GM19025 (cell line): Measurements from ENCODE around the gene ACRBP.
"Not testable (repeated sequence)": the region's sequence is repeated elsewhere in the genome, so short reads cannot be mapped to it uniquely, and the experiment has no call there.

Source experiments
- ATAC-seq: cut with Tn5 transposase; IDR thresholded peaks from one replicate; pipeline ENCODE4 v1.9.1; 2021; ENCODE audit warnings: mild to moderate bottlenecking, low read depth, moderate library complexity; ENCODE audit not compliant: unreplicated experiment

Gene ACRBP

GRCh38 chr12:6618483-6619225 is 28.6 kb downstream of the ACRBP start:
- ATAC-seq, result no peak

DNA sequence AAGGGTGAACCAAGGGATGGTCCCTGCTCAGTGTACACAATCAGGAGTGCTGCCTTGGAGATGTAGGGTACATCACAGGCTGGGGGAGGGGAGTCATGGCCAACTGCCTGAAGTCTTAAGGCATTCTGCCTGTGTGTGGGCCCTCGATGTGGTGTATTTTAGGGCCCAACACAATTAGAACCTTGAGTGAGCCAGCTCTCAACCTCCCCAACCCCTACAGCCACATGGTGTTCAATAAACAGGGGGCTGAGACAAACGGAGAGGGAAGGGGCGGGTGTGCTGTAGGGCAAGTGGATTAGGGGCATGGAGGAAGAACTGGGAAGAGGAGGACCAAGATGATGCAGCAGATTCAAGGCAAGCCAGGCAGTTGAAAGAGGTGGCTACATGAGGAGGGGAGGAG is 31.4 kb downstream of the ACRBP start:
- ATAC-seq, result no peak

GRCh38 chr12:6614513-6615172 is 32.6 kb downstream of the ACRBP start:
- no peak for ATAC-seq

DNA sequence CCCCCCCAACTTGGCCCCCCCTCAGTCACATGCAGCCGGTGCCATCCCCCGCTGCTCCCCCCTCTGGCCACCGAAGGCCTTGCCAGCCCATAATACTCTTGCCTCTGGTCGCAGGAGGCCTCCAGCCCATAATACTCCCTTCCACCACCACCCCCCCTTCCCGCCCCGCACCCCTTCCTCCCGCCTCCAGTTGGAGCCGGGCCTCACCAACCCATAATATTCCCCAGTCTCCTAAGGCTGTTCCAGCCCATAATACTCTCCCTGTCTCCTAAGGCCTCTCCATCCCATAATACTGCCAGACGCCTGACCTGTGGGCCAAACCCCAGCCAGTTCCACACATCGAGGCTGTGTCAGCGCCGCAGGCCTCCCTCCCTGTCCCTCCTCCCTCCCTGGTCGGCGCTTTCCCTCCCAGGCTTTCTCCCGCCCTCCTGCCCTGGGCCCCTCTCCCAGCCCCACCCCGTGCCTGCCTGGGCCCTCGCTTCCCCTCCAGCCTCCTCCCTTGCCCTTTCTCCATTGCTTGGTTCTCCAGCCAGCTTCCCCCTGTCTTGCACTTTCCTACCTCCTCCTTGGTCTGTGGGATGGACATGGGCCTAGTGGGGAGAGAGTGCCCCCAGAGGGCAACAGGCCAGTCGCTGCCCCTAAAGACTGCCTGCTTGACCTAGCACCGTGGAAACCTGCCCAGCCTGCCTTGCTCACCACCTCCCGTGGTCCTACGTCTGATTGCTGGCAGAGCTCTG is 33.3 kb downstream of the ACRBP start:
- ATAC-seq, result no peak

DNA sequence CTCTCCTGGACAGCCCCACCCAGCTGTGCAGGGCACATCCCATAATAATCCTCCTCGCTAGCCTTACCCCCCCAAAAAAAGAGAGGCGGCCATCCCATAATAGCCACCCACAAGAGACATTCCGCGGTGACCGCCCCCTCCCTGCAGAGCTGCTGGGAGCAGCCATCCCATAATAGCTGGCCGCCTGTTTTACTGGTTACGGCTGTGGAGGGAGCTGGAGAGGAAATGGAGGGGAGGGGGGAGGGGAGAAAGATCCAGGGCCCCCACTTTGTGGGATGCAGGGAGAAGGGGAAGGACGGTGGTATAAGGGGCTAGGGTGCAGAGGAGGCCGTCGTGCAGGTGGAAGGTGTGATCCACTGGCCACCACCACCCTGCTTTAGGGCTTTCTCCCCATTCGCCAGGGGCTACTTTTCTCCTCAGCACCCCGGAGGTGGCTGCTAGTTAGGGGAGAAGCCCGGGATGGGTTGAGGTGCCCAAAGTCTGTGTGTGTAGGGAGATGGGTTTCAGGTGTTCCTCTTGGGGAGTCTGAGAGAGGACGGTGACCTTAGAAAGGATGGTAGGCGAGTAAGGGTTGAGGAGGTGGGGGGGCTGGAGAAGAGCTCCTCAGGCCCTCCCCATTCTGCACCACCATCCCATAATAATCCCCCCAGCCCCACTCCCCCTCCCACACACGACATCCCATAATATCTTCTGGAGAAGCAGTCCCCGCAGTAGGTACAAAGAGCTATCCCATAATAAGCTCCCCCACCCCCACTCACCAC is 34.0 kb downstream of the ACRBP start:
- no peak for ATAC-seq

DNA sequence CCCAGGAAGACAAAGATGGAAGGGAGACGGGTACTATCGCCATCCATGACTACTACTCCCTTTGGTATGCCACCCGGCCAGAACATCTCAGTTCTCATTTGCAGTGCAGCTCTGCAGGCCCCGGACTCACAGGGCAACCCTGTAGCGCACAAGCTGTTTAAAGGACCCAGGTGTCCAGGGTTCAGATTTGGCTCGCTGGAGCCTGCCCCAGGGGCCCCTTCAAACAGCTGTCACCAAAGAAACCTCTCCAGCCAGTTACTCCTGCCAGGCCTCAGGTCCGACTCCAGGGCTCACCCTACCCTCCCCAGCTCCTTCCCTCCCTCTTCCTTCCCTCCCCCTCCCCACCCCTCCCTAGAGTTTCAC is 34.6 kb downstream of the ACRBP start:
- no peak for ATAC-seq

DNA sequence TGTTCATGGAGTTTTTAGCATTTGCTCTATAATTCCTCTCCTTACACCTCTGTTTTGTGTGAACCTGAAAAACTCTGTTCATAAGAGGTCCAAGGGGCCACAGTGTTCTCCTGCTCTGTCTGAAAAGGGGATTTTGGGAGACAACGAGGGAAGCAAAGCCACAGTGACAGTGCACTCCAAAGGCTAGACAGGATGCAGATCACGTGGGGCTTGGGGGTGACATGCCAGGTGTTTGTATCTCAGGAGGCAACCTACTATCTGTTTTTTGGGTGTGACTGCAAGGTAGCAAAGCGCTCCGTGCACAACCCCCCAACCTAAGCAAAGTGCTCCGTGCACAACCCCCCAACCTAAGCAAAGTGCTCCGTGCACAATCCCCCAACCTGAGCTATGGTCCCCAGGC is 35.0 kb downstream of the ACRBP start:
- no peak for ATAC-seq

- ATAC-seq, result no peak
Measured at GRCh38 chr12:6608592-6609281, 38.5 kb downstream of the ACRBP start.

GRCh38 chr12:6607751-6608591 is 39.3 kb downstream of the ACRBP start:
- ATAC-seq, result no peak

- ATAC-seq, result no peak
Measured at GRCh38 chr12:6606331-6607131, 40.7 kb downstream of the ACRBP start.

DNA sequence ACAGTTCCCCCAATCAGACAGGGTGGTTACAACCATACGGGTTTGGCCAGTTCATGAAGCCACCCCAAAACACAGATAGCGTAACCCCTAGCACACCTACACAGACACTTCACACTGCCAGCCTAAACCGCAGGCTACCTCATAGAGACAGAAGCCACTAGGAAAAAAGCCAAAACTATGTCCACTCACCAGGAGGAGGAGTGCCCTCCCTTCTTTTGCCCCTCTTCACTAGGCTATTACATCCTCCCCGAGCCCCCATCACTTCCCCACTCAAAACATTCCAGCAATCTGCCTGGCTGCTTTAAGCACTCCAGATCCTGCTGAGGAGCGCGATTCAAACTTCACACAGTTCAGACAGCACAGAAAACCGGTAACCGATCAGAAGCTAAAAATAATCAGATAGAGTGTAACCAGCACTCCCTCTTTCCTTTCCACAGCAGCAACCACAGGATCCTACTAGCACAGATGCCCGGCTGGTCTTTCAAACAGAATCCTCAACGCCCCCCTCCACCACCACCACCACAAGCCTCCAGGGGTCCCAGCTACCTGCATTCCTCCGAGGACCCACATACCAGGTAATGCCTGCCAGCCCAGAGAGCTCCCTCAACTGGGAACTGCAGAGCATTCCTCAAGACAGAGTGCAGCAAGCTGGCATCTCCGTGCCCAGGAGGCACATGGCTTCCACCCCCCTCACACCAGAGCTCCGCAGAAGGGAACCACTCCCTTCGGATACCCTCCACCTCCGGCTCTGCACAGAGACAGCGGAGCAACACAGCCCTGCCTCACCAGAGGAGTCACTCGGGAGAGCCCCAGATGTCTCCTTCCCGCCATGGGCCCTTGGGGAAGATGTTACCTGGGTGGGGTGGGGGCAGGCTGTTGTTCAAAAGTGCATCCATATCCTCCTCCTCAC is 41.6 kb downstream of the ACRBP start:
- no peak for ATAC-seq

- ATAC-seq, result no peak
Measured at GRCh38 chr12:6604259-6605029, 42.8 kb downstream of the ACRBP start.

DNA sequence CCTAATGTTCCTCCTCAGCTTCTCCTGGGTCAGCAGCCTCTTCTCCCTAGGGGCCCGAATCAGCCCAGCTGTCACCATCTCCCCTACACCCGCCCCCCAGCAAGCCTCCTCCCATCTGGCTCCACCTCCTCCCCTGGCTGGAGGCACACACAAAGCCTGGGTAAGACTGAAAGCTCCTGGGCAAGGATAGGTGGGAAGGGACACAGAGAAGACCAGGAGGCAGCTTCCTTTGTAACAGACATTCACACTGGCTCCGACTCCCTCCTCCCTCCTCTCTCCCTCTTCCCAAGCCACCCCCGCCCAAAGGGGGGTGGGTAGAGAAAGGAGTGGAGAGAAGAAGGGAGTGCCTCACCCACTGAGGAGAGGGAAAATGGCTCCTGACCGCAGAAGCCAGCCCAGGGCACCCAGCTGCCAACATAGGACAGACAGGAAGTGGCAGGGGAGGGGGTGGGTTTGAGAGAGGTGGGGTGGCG is 44.1 kb downstream of the ACRBP start:
- ATAC-seq, result no peak

- no peak for ATAC-seq
Measured at GRCh38 chr12:6602526-6602925, 44.7 kb downstream of the ACRBP start.

DNA sequence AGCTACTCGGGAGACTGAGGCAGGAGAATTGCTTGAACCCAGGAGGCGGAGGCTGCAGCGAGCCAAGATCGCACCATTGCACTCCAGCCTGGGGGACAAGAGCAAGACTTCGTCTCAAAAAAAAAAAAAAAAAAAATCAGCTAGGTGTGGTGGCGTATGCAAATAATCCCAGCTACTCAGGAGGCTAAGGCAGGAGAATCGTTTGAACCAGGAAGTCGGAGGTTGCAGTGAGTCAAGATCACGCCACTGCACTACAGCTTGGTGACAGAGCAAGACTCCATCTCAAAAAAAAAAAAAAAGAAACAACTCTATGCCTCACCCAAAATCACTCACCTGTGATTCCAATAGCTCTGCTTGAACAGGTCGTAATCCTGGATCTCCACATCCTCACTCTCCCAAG is 51.6 kb downstream of the ACRBP start:
- ATAC-seq, result not testable (repeated sequence)

- ATAC-seq, result no peak
Measured at GRCh38 chr12:6592087-6592486, 55.1 kb downstream of the ACRBP start.
